K562 (cell line): ENCODE measurements around the gene PDHX. TPM values are rescaled to one million over a fixed set of nuclear protein-coding genes. Genes with fewer than 3 reads are reported as not detected.
A peak's percentile ranks its signal among the peaks of the same experiment; 100 is the strongest.

Experiments used
- BCOR ChIP-seq: fragments of 450-650 bp; IDR thresholded peaks from 2 replicates; pipeline ENCODE4 v1.6.1; 2016
- CEBPB ChIP-seq: fragments of 450-650 bp; IDR thresholded peaks from 2 replicates; pipeline ENCODE4 v1.6.1; 2016; ENCODE audit warnings: missing genetic modification characterization, missing compliant biosample characterization
- DDX20 ChIP-seq: fragments of 450-650 bp; IDR thresholded peaks from 2 replicates; pipeline ENCODE4 v1.6.1; 2016; ENCODE audit warnings: missing genetic modification characterization, low read depth, mild to moderate bottlenecking, missing compliant biosample characterization, moderate library complexity
- E2F1 ChIP-seq: sonication (generic); formaldehyde crosslinking; IDR thresholded peaks from 2 replicates; pipeline ENCODE4 v1.8.1; 2023; ENCODE audit warnings: mild to moderate bottlenecking, missing genetic modification reagents, moderate library complexity
- ETV1 ChIP-seq: fragments of 450-650 bp; conservative IDR thresholded peaks from 2 replicates; pipeline ENCODE4 v1.6.1; 2016; ENCODE audit warnings: missing genetic modification characterization, control low read depth, low read depth, missing compliant biosample characterization
- GABPA ChIP-seq: fragments of 200-800 bp; sonication (Bioruptor generic); conservative IDR thresholded peaks from 2 replicates; pipeline ENCODE4 v1.6.1; 2016; ENCODE audit warnings: low read depth, missing genetic modification characterization, missing compliant biosample characterization
- NR2C2 ChIP-seq, 2 experiments: fragments of 200-800 bp in 1 of 2; sonication (Bioruptor generic) in 1 of 2; sonication (generic) in 1 of 2; formaldehyde crosslinking in 1 of 2; IDR thresholded peaks; 2 replicates each; pipeline versions ENCODE4 v1.6.1 to v1.8.0; 2016 to 2022; ENCODE audit warnings: mild to moderate bottlenecking in 1 of 2, missing compliant biosample characterization in 1 of 2, missing genetic modification characterization in 1 of 2, missing genetic modification reagents in 1 of 2
- PTTG1 ChIP-seq: fragments of 450-650 bp; IDR thresholded peaks from 2 replicates; pipeline ENCODE4 v1.6.1; 2016; ENCODE audit warnings: low read depth, mild to moderate bottlenecking, missing genetic modification characterization, missing compliant biosample characterization
- SMAD4 ChIP-seq: fragments of 250-450 bp; sonication (Bioruptor Pico); conservative IDR thresholded peaks from 2 replicates; pipeline ENCODE4 v1.8.0; 2021; ENCODE audit warnings: inconsistent platforms, mild to moderate bottlenecking, moderate library complexity
- TARDBP ChIP-seq: fragments of 450-650 bp; IDR thresholded peaks from 2 replicates; pipeline ENCODE4 v1.6.1; 2016
- TCF3 ChIP-seq: sonication (generic); formaldehyde crosslinking; IDR thresholded peaks from 2 replicates; pipeline ENCODE4 v1.4.0; 2020; ENCODE audit warnings: mild to moderate bottlenecking, missing genetic modification reagents
- TCFL5 ChIP-seq: fragments of 250-450 bp; sonication (Bioruptor Pico); conservative IDR thresholded peaks from 2 replicates; pipeline ENCODE4 v1.6.1; 2021; ENCODE audit warnings: mild to moderate bottlenecking, moderate library complexity, matching md5 sums
- ZNF584 ChIP-seq: fragments of 200-800 bp; sonication (Bioruptor generic); IDR thresholded peaks from 2 replicates; pipeline ENCODE4 v1.6.1; 2016; ENCODE audit warnings: low read depth, mild to moderate bottlenecking, missing genetic modification characterization, missing compliant biosample characterization
- polyA plus RNA-seq, 8 experiments: library from polyadenylated mRNA; depleted of rRNA in 4 of 8; stranded (reverse) in 5 of 8; unstranded in 3 of 8; fragments of >200 nt; fragmentation: Nextera tagmentation in 2 of 8; fragmentation: Illumina TruSeq in 1 of 8; extraction: Ambion mirVana in 2 of 8; extraction: Trizol in 1 of 8; gene quantifications; 2 replicates each; pipeline versions ENCODE4 v1.2.1 to v1.2.3, GENCODE V29; 2011 to 2014; ENCODE audit warnings: inconsistent platforms in 1 of 8, missing spikeins in 1 of 8
- total RNA-seq, 7 experiments: library from RNA; depleted of rRNA in 6 of 7; stranded (reverse); fragments of >200 nt in 6 of 7; fragmentation: Illumina TruSeq in 2 of 7; extraction: Trizol in 2 of 7; gene quantifications; 2 replicates each; pipeline versions ENCODE4 v1.2.1 to v1.2.3, GENCODE V29; 2011 to 2021; ENCODE audit warnings: low replicate concordance in 1 of 7
- TF ChIP-seq, protein P1 (sequence below), 2 experiments: fragments of 200-800 bp in 1 of 2; sonication (Bioruptor generic) in 1 of 2; sonication (generic) in 1 of 2; formaldehyde crosslinking in 1 of 2; IDR thresholded peaks in 1 of 2; conservative IDR thresholded peaks in 1 of 2; 2 replicates each; pipeline versions ENCODE4 v1.5.0 to v1.6.1; 2016 to 2020; ENCODE audit warnings: missing compliant biosample characterization in 1 of 2, missing genetic modification characterization in 1 of 2, missing genetic modification reagents in 1 of 2
- TF ChIP-seq, protein P2 (sequence below): fragments of 250-450 bp; sonication (Bioruptor Pico); IDR thresholded peaks from 2 replicates; pipeline ENCODE4 v1.5.0; 2022; ENCODE audit warnings: mild to moderate bottlenecking

Gene PDHX
- total and polyA plus RNA-seq, 9 of the 15 experiments (the other 6 are each of a cell fraction or from before 2014, with no cell fraction given): 20.8 to 43.5 (median 31.2) TPM

- no peak for TF ChIP-seq E2F1 (CRISPR knock-in tag)
- no peak for TF ChIP-seq NR2C2 (CRISPR knock-in tag; IDR thresholded peaks at IDR 0.05)
- peak; percentile 43; the same call in 1 of the 2 replicates for TF ChIP-seq NR2C2 (tag; IDR thresholded peaks at IDR 0.05)
- peak; percentile 43; the same call in 1 of the 2 replicates for TF ChIP-seq PTTG1
- peak; percentile 48 for TF ChIP-seq TCF3 (CRISPR knock-in tag)
- 0 out of 2 replicates have a peak, but pooled peaks have one; percentile 10 for TF ChIP-seq CEBPB (tag)
- TF ChIP-seq DDX20 (tag): peak; percentile 70
- TF ChIP-seq GABPA (tag): peak; percentile 35
- TF ChIP-seq, protein P1, sequence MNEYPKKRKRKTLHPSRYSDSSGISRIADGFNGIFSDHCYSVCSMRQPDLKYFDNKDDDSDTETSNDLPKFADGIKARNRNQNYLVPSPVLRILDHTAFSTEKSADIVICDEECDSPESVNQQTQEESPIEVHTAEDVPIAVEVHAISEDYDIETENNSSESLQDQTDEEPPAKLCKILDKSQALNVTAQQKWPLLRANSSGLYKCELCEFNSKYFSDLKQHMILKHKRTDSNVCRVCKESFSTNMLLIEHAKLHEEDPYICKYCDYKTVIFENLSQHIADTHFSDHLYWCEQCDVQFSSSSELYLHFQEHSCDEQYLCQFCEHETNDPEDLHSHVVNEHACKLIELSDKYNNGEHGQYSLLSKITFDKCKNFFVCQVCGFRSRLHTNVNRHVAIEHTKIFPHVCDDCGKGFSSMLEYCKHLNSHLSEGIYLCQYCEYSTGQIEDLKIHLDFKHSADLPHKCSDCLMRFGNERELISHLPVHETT (CRISPR knock-in tag; conservative IDR thresholded peaks at IDR 0.05 in 1 of 2, IDR thresholded peaks at IDR 0.05 in 1 of 2): peak in 1 of 2 experiments; percentile 43; a peak in 1 of 4 replicates
- TF ChIP-seq, protein P2, sequence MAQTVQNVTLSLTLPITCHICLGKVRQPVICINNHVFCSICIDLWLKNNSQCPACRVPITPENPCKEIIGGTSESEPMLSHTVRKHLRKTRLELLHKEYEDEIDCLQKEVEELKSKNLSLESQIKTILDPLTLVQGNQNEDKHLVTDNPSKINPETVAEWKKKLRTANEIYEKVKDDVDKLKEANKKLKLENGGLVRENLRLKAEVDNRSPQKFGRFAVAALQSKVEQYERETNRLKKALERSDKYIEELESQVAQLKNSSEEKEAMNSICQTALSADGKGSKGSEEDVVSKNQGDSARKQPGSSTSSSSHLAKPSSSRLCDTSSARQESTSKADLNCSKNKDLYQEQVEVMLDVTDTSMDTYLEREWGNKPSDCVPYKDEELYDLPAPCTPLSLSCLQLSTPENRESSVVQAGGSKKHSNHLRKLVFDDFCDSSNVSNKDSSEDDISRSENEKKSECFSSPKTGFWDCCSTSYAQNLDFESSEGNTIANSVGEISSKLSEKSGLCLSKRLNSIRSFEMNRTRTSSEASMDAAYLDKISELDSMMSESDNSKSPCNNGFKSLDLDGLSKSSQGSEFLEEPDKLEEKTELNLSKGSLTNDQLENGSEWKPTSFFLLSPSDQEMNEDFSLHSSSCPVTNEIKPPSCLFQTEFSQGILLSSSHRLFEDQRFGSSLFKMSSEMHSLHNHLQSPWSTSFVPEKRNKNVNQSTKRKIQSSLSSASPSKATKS (CRISPR knock-in tag): no peak
- TF ChIP-seq TCFL5 (CRISPR knock-in tag): no peak
- TF ChIP-seq BCOR: no peak
- no peak for TF ChIP-seq TARDBP
- TF ChIP-seq ZNF584 (CRISPR knock-in tag): 0 out of 2 replicates have a peak, but pooled peaks have one; percentile 44
- 0 out of 2 replicates have a peak, but pooled peaks have one; percentile 30 for TF ChIP-seq SMAD4 (CRISPR knock-in tag)
- TF ChIP-seq ETV1 (tag): peak; percentile 67
These were observed 119.5 kb downstream of the PDHX start (continued) for GRCh38 chr11:35035894-35036408.
